ENCODE data around the gene HIP1.
"Not testable (repeated sequence)": the region's sequence is repeated elsewhere in the genome, so short reads cannot be mapped to it uniquely, and the experiment has no call there.

Gene HIP1

GRCh38 chr7:75584354-75584753, 154.4 kb downstream of the HIP1 start:
- no peak overlapping the region for H3K9ac ChIP-seq (ENCODE audit: low read depth, low read length)
- H3K9me3 ChIP-seq (ENCODE audit: control insufficient read depth, insufficient read depth, low read length), result no peaks in the 10 kb centered on the region
- H3K4me1 ChIP-seq (ENCODE audit: control insufficient read depth, insufficient read depth, low read length), result no peaks in the 10 kb centered on the region
- H3K4me3 ChIP-seq (ENCODE audit: low read depth, low read length), result no peak overlapping the region
- peaks cover 57% of the 10 kb centered on the region for H3K36me3 ChIP-seq (ENCODE audit: control insufficient read depth, insufficient read depth, low read length)
- no peaks in the 10 kb centered on the region for H3K27me3 ChIP-seq (ENCODE audit: control insufficient read depth, insufficient read depth, low read length)

DNA sequence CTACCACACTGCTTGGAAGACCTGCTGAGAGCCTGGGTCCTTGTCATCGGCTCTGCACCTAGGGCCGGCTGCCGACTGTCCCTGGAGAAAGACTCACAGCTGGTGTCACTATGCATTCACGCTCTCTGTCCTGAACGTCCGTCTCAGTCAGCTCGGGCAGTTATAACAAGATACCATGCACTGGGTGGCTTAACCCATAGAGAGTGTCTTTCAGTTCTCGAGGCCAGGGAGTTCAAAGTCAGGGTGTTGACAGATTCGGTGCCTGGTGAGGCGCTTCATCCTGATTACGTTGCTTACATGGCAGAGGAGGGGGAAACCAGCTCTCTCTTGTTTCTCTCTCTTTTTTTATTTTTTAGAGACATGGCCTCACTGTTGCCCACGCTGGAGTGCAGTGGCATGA, 155.5 kb downstream of the HIP1 start:
- Histone ChIP-seq H3K4me1 (ENCODE audit: control insufficient read depth, insufficient read depth, low read length) (no peaks in the 10 kb centered on the region), H3K4me3 (ENCODE audit: low read depth, low read length) (no peak overlapping the region), H3K27me3 (ENCODE audit: control insufficient read depth, insufficient read depth, low read length) (no peaks in the 10 kb centered on the region), H3K9me3 (ENCODE audit: control insufficient read depth, insufficient read depth, low read length) (no peaks in the 10 kb centered on the region), H3K9ac (ENCODE audit: low read depth, low read length) (no peak overlapping the region), H3K36me3 (ENCODE audit: control insufficient read depth, insufficient read depth, low read length) (peaks cover 64% of the 10 kb centered on the region)

DNA sequence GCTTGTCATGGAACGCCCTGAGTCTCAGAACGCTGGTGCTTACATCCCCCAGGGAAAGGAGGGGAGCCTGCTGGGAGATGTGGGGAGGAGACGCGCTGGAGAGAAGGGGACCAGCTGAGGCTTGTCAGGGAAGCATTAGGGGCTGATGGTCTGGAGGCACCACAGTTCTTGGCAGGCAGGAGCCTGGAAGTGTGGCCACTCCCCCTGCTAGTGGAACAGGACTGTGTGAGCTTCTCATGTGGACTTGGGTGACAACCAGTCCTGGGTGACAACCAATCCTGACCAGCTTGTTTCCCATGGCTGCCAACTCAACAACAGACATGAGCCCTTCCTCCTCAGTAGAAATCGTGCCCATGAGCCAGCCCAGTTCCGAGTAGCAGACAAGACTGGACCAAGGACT, 158.8 kb downstream of the HIP1 start:
- Histone ChIP-seq H3K27me3 (ENCODE audit: control insufficient read depth, insufficient read depth, low read length) (no peaks in the 10 kb centered on the region), H3K4me1 (ENCODE audit: control insufficient read depth, insufficient read depth, low read length) (no peaks in the 10 kb centered on the region), H3K9me3 (ENCODE audit: control insufficient read depth, insufficient read depth, low read length) (no peaks in the 10 kb centered on the region), H3K9ac (ENCODE audit: low read depth, low read length) (no peak overlapping the region), H3K36me3 (ENCODE audit: control insufficient read depth, insufficient read depth, low read length) (peaks cover 54% of the 10 kb centered on the region), H3K4me3 (ENCODE audit: low read depth, low read length) (no peak overlapping the region)

GRCh38 chr7:75578081-75578480, 160.7 kb downstream of the HIP1 start:
- no peak overlapping the region for H3K4me3 ChIP-seq (ENCODE audit: low read depth, low read length)
- no peak overlapping the region for H3K9ac ChIP-seq (ENCODE audit: low read depth, low read length)
- H3K36me3 ChIP-seq (ENCODE audit: control insufficient read depth, insufficient read depth, low read length), result peaks cover 59% of the 10 kb centered on the region
- H3K4me1 ChIP-seq (ENCODE audit: control insufficient read depth, insufficient read depth, low read length), result no peaks in the 10 kb centered on the region
- H3K27me3 ChIP-seq (ENCODE audit: control insufficient read depth, insufficient read depth, low read length), result no peaks in the 10 kb centered on the region
- H3K9me3 ChIP-seq (ENCODE audit: control insufficient read depth, insufficient read depth, low read length), result no peaks in the 10 kb centered on the region

DNA sequence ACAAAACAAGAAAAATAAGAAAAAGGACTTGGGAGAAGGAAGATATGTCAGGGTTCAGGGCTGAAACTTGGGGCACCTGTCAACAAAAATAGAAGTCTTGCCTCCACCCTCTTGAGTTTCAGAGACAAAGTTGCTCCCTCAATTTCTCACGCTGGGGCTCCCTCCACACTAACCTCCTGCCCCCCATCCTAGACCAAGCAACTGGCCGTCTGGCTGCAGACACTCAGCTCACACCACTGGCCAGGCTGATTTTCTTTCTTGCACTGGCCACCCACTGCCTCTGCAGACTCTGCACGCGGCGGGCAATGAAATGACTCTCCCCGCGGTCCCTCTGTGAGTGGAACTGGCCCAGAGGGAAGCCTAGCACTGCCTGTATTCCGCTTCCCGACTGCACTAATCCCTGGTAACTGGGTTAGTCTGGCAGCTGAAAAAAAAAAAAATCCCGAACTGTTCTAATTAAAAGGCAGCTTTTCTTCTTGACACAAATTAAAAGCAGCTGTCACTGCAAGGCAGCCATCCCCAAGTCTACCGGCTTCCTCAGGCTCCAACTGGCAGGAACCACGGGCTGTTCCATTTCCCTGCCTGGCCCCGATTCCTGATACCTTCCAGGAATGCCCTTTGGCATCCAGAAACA, 163.1 kb downstream of the HIP1 start:
- no peaks in the 10 kb centered on the region for H3K9me3 ChIP-seq (ENCODE audit: control insufficient read depth, insufficient read depth, low read length)
- H3K4me1 ChIP-seq (ENCODE audit: control insufficient read depth, insufficient read depth, low read length), result no peaks in the 10 kb centered on the region
- H3K4me3 ChIP-seq (ENCODE audit: low read depth, low read length), result no peak overlapping the region
- no peaks in the 10 kb centered on the region for H3K27me3 ChIP-seq (ENCODE audit: control insufficient read depth, insufficient read depth, low read length)
- peaks cover 52% of the 10 kb centered on the region for H3K36me3 ChIP-seq (ENCODE audit: control insufficient read depth, insufficient read depth, low read length)
- H3K9ac ChIP-seq (ENCODE audit: low read depth, low read length), result no peak overlapping the region

GRCh38 chr7:75573477-75574019, 165.2 kb downstream of the HIP1 start:
- Histone ChIP-seq H3K4me3 (ENCODE audit: low read depth, low read length) (no peak overlapping the region), H3K36me3 (ENCODE audit: control insufficient read depth, insufficient read depth, low read length) (peaks cover 39% of the 10 kb centered on the region), H3K9ac (ENCODE audit: low read depth, low read length) (no peak overlapping the region), H3K27me3 (ENCODE audit: control insufficient read depth, insufficient read depth, low read length) (no peaks in the 10 kb centered on the region), H3K9me3 (ENCODE audit: control insufficient read depth, insufficient read depth, low read length) (no peaks in the 10 kb centered on the region), H3K4me1 (ENCODE audit: control insufficient read depth, insufficient read depth, low read length) (no peaks in the 10 kb centered on the region)

DNA sequence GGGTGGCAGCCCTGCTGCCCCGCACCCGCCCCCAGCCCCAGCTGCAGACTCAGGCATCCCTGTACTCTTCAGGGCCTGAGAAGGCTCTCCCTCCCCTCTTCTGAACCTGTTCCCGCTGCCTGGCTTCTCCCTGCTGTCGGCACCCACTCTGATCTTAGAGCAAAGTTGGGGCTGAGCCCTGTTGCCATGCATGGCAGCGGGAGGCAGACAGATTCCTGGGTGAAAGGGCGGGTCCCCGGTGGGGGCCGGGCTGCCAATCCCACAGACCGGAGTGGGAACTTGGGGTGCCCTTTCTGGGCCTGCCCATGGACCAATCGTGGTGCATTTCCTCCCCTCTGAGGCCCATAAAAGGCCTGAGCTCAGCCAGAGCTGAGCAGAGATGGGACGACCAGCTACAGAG, 165.9 kb downstream of the HIP1 start:
- no peak overlapping the region for H3K4me3 ChIP-seq (ENCODE audit: low read depth, low read length)
- H3K27me3 ChIP-seq (ENCODE audit: control insufficient read depth, insufficient read depth, low read length), result no peaks in the 10 kb centered on the region
- H3K4me1 ChIP-seq (ENCODE audit: control insufficient read depth, insufficient read depth, low read length), result no peaks in the 10 kb centered on the region
- no peaks in the 10 kb centered on the region for H3K9me3 ChIP-seq (ENCODE audit: control insufficient read depth, insufficient read depth, low read length)
- H3K36me3 ChIP-seq (ENCODE audit: control insufficient read depth, insufficient read depth, low read length), result peaks cover 40% of the 10 kb centered on the region
- H3K9ac ChIP-seq (ENCODE audit: low read depth, low read length), result no peak overlapping the region

DNA sequence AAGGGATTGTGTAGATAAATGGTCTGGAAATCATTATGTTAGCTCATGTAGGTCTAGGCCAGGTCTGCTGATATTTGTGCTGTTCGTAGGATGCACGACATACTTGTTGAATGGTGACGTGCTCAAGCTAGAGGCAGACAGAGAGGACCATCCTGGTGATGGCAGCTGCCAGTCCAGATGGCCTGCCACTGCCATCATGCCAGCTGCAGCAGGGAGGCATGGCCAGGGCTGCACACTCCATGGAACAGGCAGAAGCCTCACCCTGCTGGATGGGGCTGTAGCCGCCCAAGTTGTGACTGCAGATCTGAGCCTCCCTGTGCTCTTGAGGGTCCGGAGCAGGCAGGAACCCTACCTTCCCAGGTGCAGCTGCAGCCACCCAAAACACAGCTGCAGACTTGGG, 166.3 kb downstream of the HIP1 start:
- Histone ChIP-seq H3K4me3 (ENCODE audit: low read depth, low read length) (no peak overlapping the region), H3K36me3 (ENCODE audit: control insufficient read depth, insufficient read depth, low read length) (peaks cover 45% of the 10 kb centered on the region), H3K4me1 (ENCODE audit: control insufficient read depth, insufficient read depth, low read length) (no peaks in the 10 kb centered on the region), H3K9ac (ENCODE audit: low read depth, low read length) (no peak overlapping the region), H3K27me3 (ENCODE audit: control insufficient read depth, insufficient read depth, low read length) (no peaks in the 10 kb centered on the region), H3K9me3 (ENCODE audit: control insufficient read depth, insufficient read depth, low read length) (no peaks in the 10 kb centered on the region)

DNA sequence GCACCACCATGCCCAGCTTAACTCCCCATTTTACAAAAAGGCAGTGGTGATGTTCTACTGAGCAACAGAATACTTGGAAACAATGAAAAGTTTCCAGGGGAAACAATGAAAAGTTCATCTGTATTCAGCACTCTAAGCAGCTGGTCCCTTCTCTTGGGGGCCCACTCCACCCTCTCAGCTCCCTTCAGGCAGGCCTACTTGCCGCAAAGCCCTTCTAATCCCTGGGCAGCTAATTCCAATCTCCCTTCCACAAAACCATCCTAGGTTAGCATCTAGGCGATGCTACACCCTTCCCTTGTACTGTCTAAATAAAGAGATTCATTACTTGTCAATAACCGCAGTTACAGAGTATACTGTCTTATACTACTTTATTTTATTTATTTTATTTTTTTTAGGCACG, 167.5 kb downstream of the HIP1 start:
- peaks cover 47% of the 10 kb centered on the region for H3K36me3 ChIP-seq (ENCODE audit: control insufficient read depth, insufficient read depth, low read length)

DNA sequence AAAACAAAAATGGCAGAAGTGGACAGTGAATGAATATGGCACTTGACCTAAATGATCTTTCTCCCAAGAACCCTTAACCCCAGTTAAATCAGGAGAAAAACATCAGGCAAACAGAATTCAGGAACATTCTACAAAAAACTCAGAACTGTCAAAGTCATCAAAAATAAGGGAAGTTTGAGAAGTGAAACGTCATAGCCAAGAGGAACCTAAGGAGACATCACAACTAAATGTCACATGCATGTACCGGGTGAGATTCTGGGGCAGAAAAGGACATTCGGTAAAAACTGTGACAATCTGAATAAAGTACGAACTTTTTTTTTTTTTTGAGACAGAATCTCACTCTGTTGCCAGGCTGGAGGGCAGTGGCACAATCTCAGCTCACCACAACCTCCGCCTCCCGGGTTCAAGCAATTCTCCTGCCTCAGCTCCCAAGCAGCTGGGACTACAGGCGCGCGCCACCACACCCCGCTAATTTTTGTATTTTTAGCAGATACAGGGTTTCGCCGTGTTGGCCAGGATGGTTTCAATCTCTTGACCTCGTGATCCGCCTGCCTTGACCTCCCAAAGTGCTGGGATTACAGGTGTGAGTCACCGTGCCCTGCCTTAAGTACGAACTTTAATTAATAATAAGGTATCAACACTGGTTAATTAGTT, 169.0 kb downstream of the HIP1 start:
- H3K9ac ChIP-seq (ENCODE audit: low read depth, low read length), result not testable (repeated sequence)

More for the DNA sequence above, 167.5 kb downstream of the HIP1 start:
- Histone ChIP-seq H3K4me1 (ENCODE audit: control insufficient read depth, insufficient read depth, low read length) (no peaks in the 10 kb centered on the region), H3K4me3 (ENCODE audit: low read depth, low read length) (no peak overlapping the region), H3K27me3 (ENCODE audit: control insufficient read depth, insufficient read depth, low read length) (no peaks in the 10 kb centered on the region), H3K9me3 (ENCODE audit: control insufficient read depth, insufficient read depth, low read length) (no peaks in the 10 kb centered on the region), H3K9ac (ENCODE audit: low read depth, low read length) (no peak overlapping the region)

DNA sequence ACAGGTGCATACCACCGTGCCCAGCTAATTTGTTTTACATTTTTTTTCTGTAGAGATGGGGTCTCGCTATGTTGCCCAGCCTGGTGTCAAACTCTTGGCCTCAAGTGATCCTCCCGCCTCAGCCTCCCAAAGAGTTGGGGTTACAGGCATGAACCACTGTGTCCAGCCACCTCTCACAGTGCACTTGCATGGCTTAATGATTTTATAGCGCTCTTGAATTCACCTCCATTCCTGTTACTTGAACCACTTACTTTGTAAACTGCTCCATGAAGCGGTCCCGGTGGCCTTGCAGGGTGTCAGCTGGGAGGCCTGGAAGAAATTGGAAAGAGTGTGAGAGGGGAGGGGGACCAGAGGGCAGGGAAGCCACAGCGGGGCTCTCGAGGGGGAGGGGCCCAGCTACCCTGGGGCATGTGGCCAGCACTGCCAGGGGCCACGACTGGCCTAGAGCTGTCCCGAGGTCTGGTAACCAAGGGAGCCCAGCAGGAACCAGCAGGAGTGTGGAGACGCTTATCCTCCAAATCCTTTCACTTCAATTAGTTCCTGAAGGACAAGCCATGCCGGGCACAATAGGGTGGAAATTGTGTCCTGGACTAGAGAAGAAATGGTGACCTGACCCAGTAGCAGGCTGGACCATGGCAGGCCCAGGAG, 170.7 kb downstream of the HIP1 start:
- H3K4me1 ChIP-seq (ENCODE audit: control insufficient read depth, insufficient read depth, low read length), result no peaks in the 10 kb centered on the region
- no peak overlapping the region for H3K4me3 ChIP-seq (ENCODE audit: low read depth, low read length)
- H3K27me3 ChIP-seq (ENCODE audit: control insufficient read depth, insufficient read depth, low read length), result no peaks in the 10 kb centered on the region
- H3K9me3 ChIP-seq (ENCODE audit: control insufficient read depth, insufficient read depth, low read length), result no peaks in the 10 kb centered on the region
- H3K36me3 ChIP-seq (ENCODE audit: control insufficient read depth, insufficient read depth, low read length), result peaks cover 46% of the 10 kb centered on the region
- no peak overlapping the region for H3K9ac ChIP-seq (ENCODE audit: low read depth, low read length)

More for the DNA sequence above, 169.0 kb downstream of the HIP1 start:
- not testable (repeated sequence) for H3K9me3 ChIP-seq (ENCODE audit: control insufficient read depth, insufficient read depth, low read length); H3K4me3 ChIP-seq (ENCODE audit: low read depth, low read length); H3K27me3 ChIP-seq (ENCODE audit: control insufficient read depth, insufficient read depth, low read length); H3K4me1 ChIP-seq (ENCODE audit: control insufficient read depth, insufficient read depth, low read length)
- peaks cover 43% of the 10 kb centered on the region for H3K36me3 ChIP-seq (ENCODE audit: control insufficient read depth, insufficient read depth, low read length)

Measured in iPS-15b (cell line).